ENCODE data around the gene ADAMTS19.

The ADAMTS19 gene

GRCh38 chr5:129771058-129771838 is 311.1 kb downstream of the ADAMTS19 start:
- peak; percentile 12 for DNase-seq

DNA sequence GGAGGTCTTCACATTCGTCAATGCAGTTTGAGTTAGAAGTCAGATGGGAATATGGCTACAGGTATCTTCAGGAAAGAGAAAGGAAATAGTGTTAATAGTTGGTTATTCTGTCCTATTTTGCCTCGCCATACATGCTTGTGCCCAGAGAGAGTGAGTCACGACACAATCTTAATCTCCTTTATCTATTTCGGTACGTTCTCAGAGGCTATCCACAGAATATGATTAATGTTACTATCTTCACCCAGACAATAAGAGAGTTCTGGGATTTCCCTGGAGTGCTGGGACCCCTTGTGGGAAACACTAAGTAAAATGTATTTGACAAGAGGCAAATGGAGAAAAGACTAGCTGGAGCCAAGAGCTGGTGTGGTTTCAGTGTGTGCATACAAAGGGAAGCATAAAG is 313.3 kb downstream of the ADAMTS19 start:
- no peak for DNase-seq

DNA sequence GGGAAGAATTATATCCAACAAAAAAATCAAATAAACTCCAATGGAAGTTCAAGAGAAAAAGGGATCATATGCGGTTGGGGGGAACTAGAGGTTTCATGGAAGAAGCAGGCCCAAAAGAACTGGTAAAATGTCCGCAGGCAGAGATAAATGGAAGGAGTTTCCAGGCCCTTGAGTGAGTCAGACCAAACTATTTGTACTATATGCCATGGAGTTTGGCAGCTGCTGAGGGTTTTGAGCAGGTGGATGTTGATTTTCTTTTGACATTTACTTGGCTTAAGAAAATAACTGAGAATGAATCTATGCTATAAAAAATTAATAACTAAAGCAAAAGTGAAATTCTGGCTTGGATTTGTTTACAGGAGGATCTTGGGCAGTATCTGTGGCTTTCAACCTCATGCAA is 321.5 kb downstream of the ADAMTS19 start:
- DNase-seq = no peak
